ENCODE results near the gene SEPTIN12. TPM values are rescaled to one million over a fixed set of nuclear protein-coding genes. Genes with fewer than 3 reads are reported as not detected.

SEPTIN12 gene
- polyA plus RNA-seq, 1 donor (not counting 4 experiments of a cell fraction or from before 2014, with no cell fraction given): not detected

DNA sequence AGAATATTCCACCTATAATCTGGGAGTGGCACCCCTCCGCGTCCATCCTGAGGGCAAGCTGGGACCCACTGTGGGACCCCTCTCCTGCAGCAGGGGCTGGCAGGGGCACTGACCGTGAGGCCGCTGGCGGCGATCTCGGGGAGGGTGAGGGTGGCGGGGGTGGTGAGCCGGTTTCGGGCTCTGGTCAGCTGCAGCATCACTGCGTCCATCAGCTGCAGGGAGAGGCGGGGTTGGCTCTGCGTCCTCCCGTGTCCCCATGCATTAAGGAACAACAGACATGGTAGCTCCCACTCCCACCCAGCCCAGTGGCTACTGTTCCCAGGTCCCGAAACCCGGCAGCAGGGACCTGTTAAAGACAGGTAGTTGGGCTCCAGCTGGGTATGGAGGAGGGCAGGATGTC is 10.3 kb upstream of the SEPTIN12 start:
- H3K36me3 ChIP-seq (ENCODE audit: control insufficient read depth in 2 of 2, extremely low read depth in 1 of 2, insufficient read depth in 2 of 2, low read length in 2 of 2): peaks cover 0 to 8% of the 10 kb centered on the region in 2 experiments
- dilution Hi-C loops (cut with MboI; ENCODE audit: extremely low pct_ligation_motif_present, low sequenced_read_pairs): no loop called here
- peaks cover 25% of the 10 kb centered on the region for H3K4me1 ChIP-seq (ENCODE audit: control insufficient read depth, extremely low read depth, insufficient read depth, low read length)
- H3K27me3 ChIP-seq (ENCODE audit: control insufficient read depth, extremely low read depth, insufficient read depth, low read length): no peaks in the 10 kb centered on the region
- H3K79me2 ChIP-seq (ENCODE audit: control insufficient read depth, insufficient read depth, low read length): no peaks in the 10 kb centered on the region
- H2AFZ ChIP-seq (ENCODE audit: control insufficient read depth, low read length): no peak overlapping the region
- no peaks in the 10 kb centered on the region for H3K9me3 ChIP-seq (ENCODE audit: control insufficient read depth, low read depth, low read length)
- no peak overlapping the region for H3K9ac ChIP-seq (ENCODE audit: control insufficient read depth, extremely low read depth, insufficient read depth, low read length)
- FAIRE-seq (no peak), DNase-seq (ENCODE audit: low read depth, low spot score) (no peak)
- TF ChIP-seq CTCF (optimal IDR thresholded peaks at IDR 0.05 in 1 of 3, IDR thresholded peaks at IDR 0.05 in 1 of 3, conservative IDR thresholded peaks at IDR 0.05 in 1 of 3; ENCODE audit: extremely low read depth in 1 of 3, insufficient read depth in 2 of 3, low read length in 3 of 3): no peak
- no peak for TF ChIP-seq EZH2 (IDR thresholded peaks at IDR 0.05; ENCODE audit: low read length)
- no peak overlapping the region for H3K4me2 ChIP-seq (ENCODE audit: control insufficient read depth, extremely low read depth, insufficient read depth, low read depth, low read length)
- H3K4me3 ChIP-seq (ENCODE audit: control insufficient read depth in 2 of 3, extremely low read depth in 1 of 3, insufficient read depth in 2 of 3, low read depth in 1 of 3, low read length in 3 of 3): no peak overlapping the region
- no peak overlapping the region for H3K27ac ChIP-seq (ENCODE audit: control insufficient read depth, insufficient read depth, low read length)
- H3K9me1 ChIP-seq (ENCODE audit: control insufficient read depth, extremely low read depth, insufficient read depth, low read length): no peaks in the 10 kb centered on the region
- no peaks in the 10 kb centered on the region for H4K20me1 ChIP-seq (ENCODE audit: control insufficient read depth, extremely low read depth, insufficient read depth, low read length)

GRCh38 chr16:4797805-4798252 is 9.7 kb upstream of the SEPTIN12 start:
- Histone ChIP-seq H3K4me1 (ENCODE audit: control insufficient read depth, extremely low read depth, insufficient read depth, low read length) (peaks cover 19% of the 10 kb centered on the region), H3K9me1 (ENCODE audit: control insufficient read depth, extremely low read depth, insufficient read depth, low read length) (no peaks in the 10 kb centered on the region), H3K4me3 (ENCODE audit: control insufficient read depth in 2 of 3, extremely low read depth in 1 of 3, insufficient read depth in 2 of 3, low read depth in 1 of 3, low read length in 3 of 3) (no peak overlapping the region), H3K9me3 (ENCODE audit: control insufficient read depth, low read depth, low read length) (no peaks in the 10 kb centered on the region), H3K36me3 (ENCODE audit: control insufficient read depth in 2 of 2, extremely low read depth in 1 of 2, insufficient read depth in 2 of 2, low read length in 2 of 2) (peaks cover 0 to 8% of the 10 kb centered on the region in 2 experiments), H4K20me1 (ENCODE audit: control insufficient read depth, extremely low read depth, insufficient read depth, low read length) (no peaks in the 10 kb centered on the region), H3K4me2 (ENCODE audit: control insufficient read depth, extremely low read depth, insufficient read depth, low read depth, low read length) (no peak overlapping the region), H3K27ac (ENCODE audit: control insufficient read depth, insufficient read depth, low read length) (no peak overlapping the region), H2AFZ (ENCODE audit: control insufficient read depth, low read length) (no peak overlapping the region), H3K9ac (ENCODE audit: control insufficient read depth, extremely low read depth, insufficient read depth, low read length) (no peak overlapping the region), H3K79me2 (ENCODE audit: control insufficient read depth, insufficient read depth, low read length) (no peaks in the 10 kb centered on the region), H3K27me3 (ENCODE audit: control insufficient read depth, extremely low read depth, insufficient read depth, low read length) (no peaks in the 10 kb centered on the region)
- dilution Hi-C loops (cut with MboI; ENCODE audit: extremely low pct_ligation_motif_present, low sequenced_read_pairs): no loop called here
- FAIRE-seq (no peak), DNase-seq (ENCODE audit: low read depth, low spot score) (no peak)
- TF ChIP-seq CTCF (optimal IDR thresholded peaks at IDR 0.05 in 1 of 3, IDR thresholded peaks at IDR 0.05 in 1 of 3, conservative IDR thresholded peaks at IDR 0.05 in 1 of 3; ENCODE audit: extremely low read depth in 1 of 3, insufficient read depth in 2 of 3, low read length in 3 of 3): no peak
- no peak for TF ChIP-seq EZH2 (IDR thresholded peaks at IDR 0.05; ENCODE audit: low read length)

All from keratinocyte (primary cell).